MM.1S (cell line): ENCODE measurements around the gene CCPG1.
"Not testable (repeated sequence)": the region's sequence is repeated elsewhere in the genome, so short reads cannot be mapped to it uniquely, and the experiment has no call there.

ENCODE experiments used
- DNase-seq: peaks from one replicate; pipeline ENCODE4 v3.0.0-alpha.2; 2015
- H2AFZ ChIP-seq: fragments of 300-600 bp; sonication (generic); 2 replicates; pipeline ENCODE4 v1.6.0; 2016; ENCODE audit warnings: antibody characterized with exemption, low read length
- H3F3A ChIP-seq: fragments of 300-600 bp; sonication (generic); 2 replicates; pipeline ENCODE4 v1.6.1; 2016; ENCODE audit warnings: mild to moderate bottlenecking, antibody characterized with exemption, low read length, moderate library complexity, mixed read lengths; ENCODE audit not compliant: insufficient read depth
- H3K27ac ChIP-seq: fragments of 300-600 bp; sonication (generic); 2 replicates; pipeline ENCODE4 v1.5.1; 2016; ENCODE audit warnings: mild to moderate bottlenecking, low read length
- H3K27me3 ChIP-seq: fragments of 300-600 bp; sonication (generic); replicated peaks from 2 replicates; pipeline ENCODE4 v1.6.0; 2016; ENCODE audit warnings: low read length; ENCODE audit not compliant: insufficient read depth
- H3K36me3 ChIP-seq: fragments of 300-600 bp; sonication (generic); replicated peaks from 2 replicates; pipeline ENCODE4 v1.6.1; 2016; ENCODE audit warnings: mild to moderate bottlenecking, low read length, mixed read lengths; ENCODE audit not compliant: insufficient read depth
- H3K4me1 ChIP-seq: fragments of 300-600 bp; sonication (generic); 2 replicates; pipeline ENCODE4 v1.6.1; 2016; ENCODE audit warnings: low read length, mixed read lengths
- H3K4me2 ChIP-seq: fragments of 300-600 bp; sonication (generic); 2 replicates; pipeline ENCODE4 v1.6.0; 2016; ENCODE audit warnings: low read depth, low read length
- H3K4me3 ChIP-seq: fragments of 300-600 bp; sonication (generic); 2 replicates; pipeline ENCODE4 v1.5.1; 2016; ENCODE audit warnings: low read length, mixed read lengths
- H3K79me2 ChIP-seq: fragments of 300-600 bp; sonication (generic); 2 replicates; pipeline ENCODE4 v1.6.1; 2016; ENCODE audit warnings: mixed run types, low read length, mixed read lengths
- H3K9ac ChIP-seq: fragments of 300-600 bp; sonication (generic); 2 replicates; pipeline ENCODE4 v1.6.1; 2016; ENCODE audit warnings: low read length, mixed read lengths
- H3K9me2 ChIP-seq: fragments of 300-600 bp; sonication (generic); replicated peaks from 2 replicates; pipeline ENCODE4 v1.6.1; 2016; ENCODE audit warnings: mild to moderate bottlenecking, low read length, mixed read lengths; ENCODE audit not compliant: insufficient read depth
- H3K9me3 ChIP-seq: fragments of 300-600 bp; sonication (generic); replicated peaks from 2 replicates; pipeline ENCODE4 v1.6.1; 2016; ENCODE audit warnings: mild to moderate bottlenecking, low read length, mixed read lengths; ENCODE audit not compliant: insufficient read depth
- H4K20me1 ChIP-seq: fragments of 300-600 bp; sonication (generic); 2 replicates; pipeline ENCODE4 v1.6.1; 2016; ENCODE audit warnings: mild to moderate bottlenecking, low read length, moderate library complexity, mixed read lengths; ENCODE audit not compliant: insufficient read depth
- CTCF ChIP-seq: fragments of 300-600 bp; sonication (generic); IDR thresholded peaks from 2 replicates; pipeline ENCODE4 v1.5.1; 2016; ENCODE audit warnings: antibody characterized with exemption, low read length, mixed read lengths
- EZH2 ChIP-seq: fragments of 300-600 bp; sonication (generic); optimal IDR thresholded peaks from 2 replicates; pipeline ENCODE3; 2017; ENCODE audit warnings: low read depth, mild to moderate bottlenecking, antibody characterized with exemption, low read length, mixed read lengths
- EZH2phosphoT487 ChIP-seq: fragments of 300-600 bp; sonication (generic); IDR thresholded peaks from 2 replicates; pipeline ENCODE4 v1.6.1; 2018; ENCODE audit warnings: antibody characterized with exemption, low read length

Gene CCPG1

GRCh38 chr15:55434989-55435825, 27.0 kb upstream of the CCPG1 start:
- H3K4me2 ChIP-seq: no peak overlapping the region
- H3K9ac ChIP-seq: no peak overlapping the region

GRCh38 chr15:55422089-55422488, 13.9 kb upstream of the CCPG1 start:
- Histone ChIP-seq H3K27me3 (no peaks in the 10 kb centered on the region), H3K27ac (no peak overlapping the region), H3K9ac (no peak overlapping the region), H3K9me2 (no peaks in the 10 kb centered on the region), H3K9me3 (no peaks in the 10 kb centered on the region), H3K4me3 (no peak overlapping the region), H3K4me2 (no peak overlapping the region), H3F3A (no peaks in the 10 kb centered on the region), H3K4me1 (no peaks in the 10 kb centered on the region), H3K36me3 (no peaks in the 10 kb centered on the region), H3K79me2 (no peaks in the 10 kb centered on the region), H2AFZ (no peak overlapping the region), H4K20me1 (no peaks in the 10 kb centered on the region)
- DNase-seq: no peak
- TF ChIP-seq EZH2 (no peak), CTCF (no peak), EZH2phosphoT487 (no peak)

More at GRCh38 chr15:55434989-55435825, 27.0 kb upstream of the CCPG1 start:
- no peaks in the 10 kb centered on the region for H3K4me1 ChIP-seq
- no peak overlapping the region for H3K27ac ChIP-seq
- H3K36me3 ChIP-seq: no peaks in the 10 kb centered on the region
- no peaks in the 10 kb centered on the region for H4K20me1 ChIP-seq
- no peaks in the 10 kb centered on the region for H3K9me3 ChIP-seq
- H3K27me3 ChIP-seq: no peaks in the 10 kb centered on the region
- no peaks in the 10 kb centered on the region for H3K79me2 ChIP-seq
- H2AFZ ChIP-seq: no peak overlapping the region
- TF ChIP-seq EZH2phosphoT487 (no peak), CTCF (peak; percentile 61), EZH2 (no peak)
- no peaks in the 10 kb centered on the region for H3F3A ChIP-seq
- no peak overlapping the region for H3K4me3 ChIP-seq
- DNase-seq: peak; percentile 66
- no peaks in the 10 kb centered on the region for H3K9me2 ChIP-seq

- no peaks in the 10 kb centered on the region for H3K36me3 ChIP-seq
- no peak overlapping the region for H3K4me3 ChIP-seq
- no peak overlapping the region for H3K4me2 ChIP-seq
- DNase-seq: no peak
- no peak overlapping the region for H3K27ac ChIP-seq
- no peaks in the 10 kb centered on the region for H3K9me3 ChIP-seq
- no peaks in the 10 kb centered on the region for H3F3A ChIP-seq
- no peaks in the 10 kb centered on the region for H3K79me2 ChIP-seq
- H3K27me3 ChIP-seq: no peaks in the 10 kb centered on the region
- H3K9ac ChIP-seq: no peak overlapping the region
- no peak for TF ChIP-seq EZH2
- TF ChIP-seq CTCF: no peak
- TF ChIP-seq EZH2phosphoT487: no peak
- no peaks in the 10 kb centered on the region for H3K9me2 ChIP-seq
- no peaks in the 10 kb centered on the region for H4K20me1 ChIP-seq
- no peak overlapping the region for H2AFZ ChIP-seq
- no peaks in the 10 kb centered on the region for H3K4me1 ChIP-seq
Observed at GRCh38 chr15:55420171-55420866, 12.2 kb upstream of the CCPG1 start.

GRCh38 chr15:55417678-55418077, 9.5 kb upstream of the CCPG1 start:
- H3K9ac ChIP-seq, DNase-seq, H3K4me1 ChIP-seq, H3K4me2 ChIP-seq, H3K4me3 ChIP-seq, H3K9me2 ChIP-seq, H4K20me1 ChIP-seq, H3K79me2 ChIP-seq, H3K27me3 ChIP-seq, H3K9me3 ChIP-seq, H3F3A ChIP-seq, H2AFZ ChIP-seq, H3K36me3 ChIP-seq, H3K27ac ChIP-seq: not testable (repeated sequence)

GRCh38 chr15:55408976-55409375, 817 bp upstream of the CCPG1 start:
- H2AFZ ChIP-seq: peak overlapping the region; percentile 96
- H3K36me3 ChIP-seq, H3K27me3 ChIP-seq, H3K9me3 ChIP-seq, DNase-seq, H4K20me1 ChIP-seq, H3K9me2 ChIP-seq: not testable (repeated sequence)
- peaks cover 30% of the 10 kb centered on the region for H3F3A ChIP-seq
- H3K4me3 ChIP-seq: peak overlapping the region; percentile 90
- peak overlapping the region; percentile 88 for H3K27ac ChIP-seq
- H3K9ac ChIP-seq: peak overlapping the region; percentile 59
- H3K79me2 ChIP-seq: peaks cover 35% of the 10 kb centered on the region
- H3K4me2 ChIP-seq: peak overlapping the region; percentile 94
- peaks cover 17% of the 10 kb centered on the region for H3K4me1 ChIP-seq
